OCI-LY7 (cell line): ENCODE data around the gene MORF4L1.

Experiments used
- EZH2phosphoT487 ChIP-seq: fragments of 200-600 bp; sonication (generic); IDR thresholded peaks from 2 replicates; pipeline ENCODE4 v1.6.1; 2018; ENCODE audit warnings: low read depth, borderline replicate concordance, mild to moderate bottlenecking, mixed run types, antibody characterized with exemption, low read length, moderate library complexity, mixed read lengths
- TF ChIP-seq, protein P1 (sequence below): fragments of 200-600 bp; sonication (generic); conservative IDR thresholded peaks from 2 replicates; pipeline ENCODE4 v1.5.1; 2014; ENCODE audit warnings: mild to moderate bottlenecking, antibody characterized with exemption, low read length, moderate library complexity, mixed read lengths

DNA sequence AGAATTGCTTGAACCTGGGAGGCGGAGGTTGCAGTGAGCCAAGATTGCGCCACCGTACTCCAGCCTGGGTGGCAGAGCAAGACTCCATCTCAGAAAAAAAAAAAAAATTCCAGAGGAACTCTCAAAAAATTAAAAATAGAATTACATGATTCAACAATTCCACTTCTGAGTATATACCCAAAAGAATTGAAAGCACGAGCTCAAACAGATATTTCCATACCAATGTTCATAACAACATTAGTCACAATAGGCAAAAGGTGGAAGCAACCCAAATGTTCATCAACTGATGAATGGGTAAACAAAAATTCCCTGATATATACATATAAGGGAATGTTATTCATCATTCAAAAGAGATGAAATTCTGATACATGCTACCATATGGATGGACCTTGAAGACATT lies 16.9 kb upstream of the MORF4L1 start:
- TF ChIP-seq, protein P1, sequence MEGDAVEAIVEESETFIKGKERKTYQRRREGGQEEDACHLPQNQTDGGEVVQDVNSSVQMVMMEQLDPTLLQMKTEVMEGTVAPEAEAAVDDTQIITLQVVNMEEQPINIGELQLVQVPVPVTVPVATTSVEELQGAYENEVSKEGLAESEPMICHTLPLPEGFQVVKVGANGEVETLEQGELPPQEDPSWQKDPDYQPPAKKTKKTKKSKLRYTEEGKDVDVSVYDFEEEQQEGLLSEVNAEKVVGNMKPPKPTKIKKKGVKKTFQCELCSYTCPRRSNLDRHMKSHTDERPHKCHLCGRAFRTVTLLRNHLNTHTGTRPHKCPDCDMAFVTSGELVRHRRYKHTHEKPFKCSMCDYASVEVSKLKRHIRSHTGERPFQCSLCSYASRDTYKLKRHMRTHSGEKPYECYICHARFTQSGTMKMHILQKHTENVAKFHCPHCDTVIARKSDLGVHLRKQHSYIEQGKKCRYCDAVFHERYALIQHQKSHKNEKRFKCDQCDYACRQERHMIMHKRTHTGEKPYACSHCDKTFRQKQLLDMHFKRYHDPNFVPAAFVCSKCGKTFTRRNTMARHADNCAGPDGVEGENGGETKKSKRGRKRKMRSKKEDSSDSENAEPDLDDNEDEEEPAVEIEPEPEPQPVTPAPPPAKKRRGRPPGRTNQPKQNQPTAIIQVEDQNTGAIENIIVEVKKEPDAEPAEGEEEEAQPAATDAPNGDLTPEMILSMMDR: no peak
- no peak for TF ChIP-seq EZH2phosphoT487
